HG02798 (cell line): ENCODE measurements around the gene ARSG.
A peak's percentile ranks its signal among the peaks of the same experiment; 100 is the strongest.
"Not testable (repeated sequence)": the region's sequence is repeated elsewhere in the genome, so short reads cannot be mapped to it uniquely, and the experiment has no call there.

ENCODE experiments used
- ATAC-seq: cut with Tn5 transposase; IDR thresholded peaks from one replicate; pipeline ENCODE4 v1.9.1; 2021; ENCODE audit warnings: mild to moderate bottlenecking; ENCODE audit not compliant: unreplicated experiment, poor library complexity

The ARSG gene

GRCh38 chr17:68389041-68389440 is 97.7 kb downstream of the ARSG start:
- ATAC-seq = no peak

DNA sequence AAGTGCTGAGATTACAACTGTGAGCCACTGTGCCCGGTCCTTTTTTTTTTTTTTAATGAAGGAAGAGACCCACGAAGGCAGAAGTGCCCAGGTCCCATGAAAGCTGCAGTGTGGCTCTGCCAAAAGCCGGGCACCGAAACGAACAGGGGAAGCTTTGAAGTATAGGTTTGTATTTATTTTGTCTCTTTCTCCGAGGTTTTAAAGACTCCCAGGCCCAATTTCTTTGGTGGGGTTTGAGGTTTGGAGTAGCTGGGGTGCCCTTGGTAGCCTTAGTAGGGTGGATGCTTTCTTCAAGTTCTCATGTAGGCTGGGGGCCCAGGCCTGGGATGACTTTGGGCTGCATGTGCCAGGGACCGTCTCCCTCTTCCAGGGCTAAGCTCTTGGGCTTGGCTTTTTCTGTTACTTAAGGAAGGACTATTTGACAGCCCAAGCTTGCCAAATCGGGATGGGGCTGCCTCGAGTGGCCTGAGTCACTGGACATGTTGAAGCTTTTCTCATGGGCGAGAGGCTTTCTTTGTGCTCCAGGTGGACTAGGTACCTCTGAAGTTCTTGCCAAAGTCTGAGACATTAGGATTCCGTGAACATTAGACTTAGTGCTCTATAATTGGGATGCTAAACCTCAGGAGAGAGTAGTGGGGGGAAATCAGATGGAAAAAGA is 99.7 kb downstream of the ARSG start:
- no peak for ATAC-seq

DNA sequence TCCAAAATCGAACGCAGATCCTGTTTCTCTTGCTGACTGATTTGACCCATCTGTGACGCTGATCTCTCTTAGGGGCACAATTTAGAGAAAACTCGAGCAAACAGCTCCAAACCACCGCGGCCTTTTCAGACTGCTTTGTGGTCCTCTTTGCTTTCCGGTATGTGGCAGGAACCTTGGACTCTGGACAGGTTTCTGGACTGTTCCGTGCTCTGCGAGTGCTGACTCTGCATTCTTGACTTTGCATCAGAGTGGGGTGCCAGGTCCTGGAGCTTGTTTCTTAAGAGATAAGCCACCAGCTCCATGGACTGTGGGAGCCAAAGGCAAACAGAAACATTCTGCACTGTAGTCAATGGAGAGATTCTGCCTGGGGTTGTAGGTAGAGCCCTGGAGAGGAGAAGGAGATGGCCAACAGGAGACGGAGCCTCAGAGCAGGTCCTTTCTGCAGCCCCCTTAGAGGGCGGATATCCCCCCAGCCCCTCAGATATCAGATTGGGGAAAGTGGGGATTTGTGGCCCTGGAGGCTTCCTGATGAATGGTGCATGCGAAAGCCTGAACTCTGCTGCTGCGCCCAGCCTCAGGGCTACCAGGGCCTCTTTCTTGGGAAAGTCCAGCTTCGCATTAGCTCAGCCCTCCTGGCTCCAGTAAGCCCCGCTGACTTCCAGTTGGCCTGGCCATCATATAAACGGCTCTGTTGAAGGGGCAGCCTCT is 100.4 kb downstream of the ARSG start:
- no peak for ATAC-seq

GRCh38 chr17:68394608-68395331 is 103.5 kb downstream of the ARSG start:
- no peak for ATAC-seq

GRCh38 chr17:68396226-68397107 is 105.2 kb downstream of the ARSG start:
- ATAC-seq = no peak

DNA sequence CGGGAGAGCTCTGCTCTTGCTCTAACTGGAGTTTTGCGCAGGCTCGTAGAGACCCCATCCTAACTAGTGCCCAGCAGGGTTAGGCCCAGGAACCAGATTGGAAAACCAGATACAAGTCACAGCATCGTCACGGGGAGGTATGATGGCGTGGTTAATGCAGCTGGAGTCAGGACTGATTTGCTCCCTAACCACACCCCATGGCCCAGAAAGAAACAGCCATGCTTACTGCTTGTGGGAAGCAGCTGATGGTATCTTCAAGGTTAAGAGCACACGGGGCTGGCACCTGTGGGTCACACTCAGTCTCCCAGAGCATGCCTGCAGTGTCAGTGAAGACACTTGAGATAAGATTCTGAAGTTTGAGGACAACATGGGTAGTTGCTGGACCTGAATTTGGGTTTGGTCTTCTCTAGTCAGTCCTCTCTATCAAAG is 105.8 kb downstream of the ARSG start:
- no peak for ATAC-seq

- peak; percentile 76 for ATAC-seq
These were observed 107.7 kb downstream of the ARSG start for GRCh38 chr17:68398691-68399637.

DNA sequence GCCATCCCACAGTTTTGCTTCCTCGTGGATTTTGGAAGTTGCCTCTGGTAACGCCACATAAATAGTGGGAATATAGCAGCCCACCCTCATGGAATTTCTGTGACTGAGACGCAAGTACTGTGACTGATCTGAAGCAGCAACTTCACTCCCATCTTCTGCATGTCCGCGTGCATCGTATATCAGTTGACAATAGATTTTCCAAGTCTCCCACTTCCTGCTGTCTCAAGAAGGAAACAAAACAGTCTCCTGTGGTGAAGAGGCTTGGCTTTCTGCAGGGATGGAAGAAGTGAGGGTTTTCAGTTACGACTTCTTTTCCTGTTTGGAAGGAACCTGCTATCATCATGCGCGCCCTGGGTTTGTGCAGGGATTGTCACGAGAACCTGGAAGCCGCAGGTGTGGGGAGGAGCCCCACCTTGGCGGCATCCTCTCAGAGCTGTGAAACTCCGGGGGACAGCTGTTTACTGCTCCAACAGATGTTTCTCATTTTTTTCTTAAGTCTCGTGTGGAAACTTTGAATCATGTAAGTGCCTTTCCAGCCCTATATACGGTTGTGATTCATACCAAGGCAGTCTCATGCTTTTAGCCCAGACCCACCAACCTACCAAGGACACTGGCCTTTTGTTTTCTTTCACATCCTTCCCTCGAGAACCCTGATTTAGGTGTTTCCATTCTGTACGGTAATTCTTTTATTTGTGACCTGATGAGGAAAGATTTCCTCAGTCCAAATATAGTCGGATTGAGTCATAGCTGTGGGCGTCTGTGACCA is 108.5 kb downstream of the ARSG start:
- no peak for ATAC-seq

GRCh38 chr17:68400404-68400735 is 109.1 kb downstream of the ARSG start:
- ATAC-seq = no peak

- ATAC-seq = no peak
These were observed 110.0 kb downstream of the ARSG start for GRCh38 chr17:68401288-68401687.

GRCh38 chr17:68403122-68403521 is 111.8 kb downstream of the ARSG start:
- ATAC-seq = no peak

DNA sequence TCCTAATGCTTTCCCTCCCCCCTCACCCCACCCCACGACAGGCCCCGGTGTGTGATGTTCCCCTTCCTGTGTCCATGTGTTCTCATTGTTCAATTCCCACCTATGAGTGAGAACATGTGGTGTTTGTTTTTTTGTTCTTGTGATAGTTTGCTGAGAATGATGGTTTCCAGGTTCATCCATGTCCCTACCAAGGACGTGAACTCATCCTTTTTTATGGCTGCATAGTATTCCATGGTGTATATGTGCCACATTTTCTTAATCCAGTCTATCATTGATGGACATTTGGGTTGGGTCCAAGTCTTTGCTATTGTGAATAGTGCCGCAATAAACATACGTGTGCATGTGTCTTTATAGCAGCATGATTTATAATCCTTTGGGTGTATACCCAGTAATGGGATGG is 112.5 kb downstream of the ARSG start:
- ATAC-seq = not testable (repeated sequence)

DNA sequence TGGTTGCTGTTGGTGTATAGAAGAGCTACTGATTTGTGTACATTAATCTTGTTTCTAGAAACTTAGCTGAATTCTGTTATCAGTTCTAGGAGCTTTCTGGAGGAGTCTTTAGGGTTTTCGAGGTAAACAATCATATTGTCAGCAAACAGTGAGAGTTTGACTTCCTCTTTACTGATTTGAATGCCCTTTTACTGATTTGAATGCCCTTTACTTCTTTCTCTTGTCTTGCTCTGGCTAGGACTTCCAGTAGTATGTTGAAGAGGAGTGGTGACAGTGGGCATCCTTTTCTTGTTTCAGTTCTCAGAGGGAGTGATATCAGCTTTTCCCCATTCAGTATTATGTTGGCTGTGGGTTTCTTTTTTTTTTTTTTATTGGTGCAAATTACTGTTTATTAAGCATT is 116.4 kb downstream of the ARSG start:
- ATAC-seq = not testable (repeated sequence)

- ATAC-seq = not testable (repeated sequence)
These were observed 122.6 kb downstream of the ARSG start for GRCh38 chr17:68413597-68414560.

- ATAC-seq = not testable (repeated sequence)
These were observed 123.6 kb downstream of the ARSG start for GRCh38 chr17:68414901-68415300.

DNA sequence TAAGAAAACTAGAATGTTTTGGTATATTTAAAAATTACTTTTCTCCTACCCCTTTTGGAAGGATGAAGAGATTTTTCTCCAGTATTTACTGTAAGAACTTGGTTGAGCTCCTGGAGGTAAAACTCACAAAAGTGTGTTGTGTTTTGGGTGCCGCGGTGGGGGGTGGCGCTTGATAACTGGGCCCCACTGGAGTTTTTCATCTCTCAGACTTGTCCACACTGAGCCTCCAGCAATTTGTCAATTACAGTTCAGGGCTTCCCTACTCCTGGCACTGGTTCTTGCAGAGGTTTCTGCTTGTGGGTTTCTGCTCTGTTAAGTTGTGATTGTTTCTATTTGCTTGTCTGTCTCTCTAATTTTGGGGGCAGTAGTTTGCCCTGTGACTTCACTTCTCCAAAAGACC is 126.0 kb downstream of the ARSG start:
- ATAC-seq = no peak

- ATAC-seq = no peak
These were observed 127.6 kb downstream of the ARSG start for GRCh38 chr17:68418876-68419275.

- ATAC-seq = no peak
These were observed 128.8 kb downstream of the ARSG start for GRCh38 chr17:68420065-68420464.
